Aorta (tissue), 4 donors: ENCODE data around the gene IRAK3. TPM values are rescaled to one million over a fixed set of nuclear protein-coding genes. Genes with fewer than 3 reads are reported as not detected.

Experiments used
- polyA plus RNA-seq, 2 donors: library from polyadenylated mRNA; stranded (reverse); fragments of 200-250 nt; gene quantifications; one replicate each; pipeline ENCODE4 v1.2.3, GENCODE V29; 2013
- total RNA-seq, 2 donors: library from RNA; stranded (reverse); fragmentation: NEBNext Ultra II Directional; extraction: Animal tissue kit (Norgen Biotek cat#: 25700); gene quantifications; one replicate each; pipeline ENCODE4 v1.2.1, GENCODE V29; 2021
- donor health status: healthy with polysubstance abuse.
- donor health status: Bipolar disorder and iron deficiency.
- donor health status: DM: no; HTN: no; CAD: no.
- donor health status: DM: yes; HTN: yes; CAD: no.

Gene IRAK3
- total and polyA plus RNA-seq, 4 donors, result 5.0 to 32.2 (median 18.6) TPM

Other genes starting within 250 kb of the IRAK3 start
- 10 to 100 TPM; 16.1 to 19.0 TPM for gene LLPH, start 58.5 kb upstream of the IRAK3 start, total RNA-seq
- gene LLPH, start 58.5 kb upstream of the IRAK3 start, polyA plus RNA-seq, result 10 to 100 TPM; 18.0 to 26.5 TPM
- gene TMBIM4, start 19.2 kb upstream of the IRAK3 start, total RNA-seq, result 100 to 1,000 TPM; 100 to 112 TPM
- gene TMBIM4, start 19.2 kb upstream of the IRAK3 start, polyA plus RNA-seq, result 100 to 1,000 TPM; 107 to 161 TPM
- gene HELB, start 113.3 kb downstream of the IRAK3 start, total RNA-seq, result 1 to 10 TPM; 2.5 to 9.9 TPM
- under 1 TPM; 0.13 to 0.67 TPM for gene HELB, start 113.3 kb downstream of the IRAK3 start, polyA plus RNA-seq